Dendritic cell treated with granulocyte-macrophage colony-stimulating factor and Interleukin-4, amounts not matched to agents 40 ng/mL and 50 ng/mL, for 4 days (primary cell): ENCODE data around the gene RNF19B.
"Not testable (repeated sequence)": the region's sequence is repeated elsewhere in the genome, so short reads cannot be mapped to it uniquely, and the experiment has no call there.

ENCODE experiments used
- H3K27ac Mint-ChIP-seq: one replicate; pipeline ENCODE4 v1.8.0; 2022; ENCODE audit warnings: mild to moderate bottlenecking, mixed read lengths
- H3K27me3 Mint-ChIP-seq: one replicate; pipeline ENCODE4 v1.8.0; 2022; ENCODE audit warnings: mild to moderate bottlenecking, mixed read lengths
- H3K36me3 Mint-ChIP-seq: one replicate; pipeline ENCODE4 v1.8.0; 2022; ENCODE audit warnings: low read depth, mixed read lengths
- H3K4me1 Mint-ChIP-seq: one replicate; pipeline ENCODE4 v1.8.0; 2022; ENCODE audit warnings: low read depth, mixed read lengths
- H3K4me3 Mint-ChIP-seq: one replicate; pipeline ENCODE4 v1.8.0; 2022; ENCODE audit warnings: mild to moderate bottlenecking, moderate library complexity, mixed read lengths
- H3K9me3 Mint-ChIP-seq: one replicate; pipeline ENCODE4 v1.8.0; 2022; ENCODE audit warnings: mixed read lengths
- intact Hi-C: fragments of 100-400 bp; cut with micrococcal nuclease; formaldehyde crosslinking; loops from one replicate; pipeline ENCODE4 v1.15.0; 2022

The RNF19B gene

GRCh38 chr1:32926562-32926961 lies 38.0 kb downstream of the RNF19B start:
- intact Hi-C loops, result no loop called here
- Mint-ChIP-seq H3K27me3 (peaks cover 56% of the 10 kb centered on the region), H3K36me3 (no peaks in the 10 kb centered on the region), H3K4me1 (peaks cover 22% of the 10 kb centered on the region), H3K9me3 (no peaks in the 10 kb centered on the region), H3K4me3 (no peak overlapping the region), H3K27ac (no peak overlapping the region)

DNA sequence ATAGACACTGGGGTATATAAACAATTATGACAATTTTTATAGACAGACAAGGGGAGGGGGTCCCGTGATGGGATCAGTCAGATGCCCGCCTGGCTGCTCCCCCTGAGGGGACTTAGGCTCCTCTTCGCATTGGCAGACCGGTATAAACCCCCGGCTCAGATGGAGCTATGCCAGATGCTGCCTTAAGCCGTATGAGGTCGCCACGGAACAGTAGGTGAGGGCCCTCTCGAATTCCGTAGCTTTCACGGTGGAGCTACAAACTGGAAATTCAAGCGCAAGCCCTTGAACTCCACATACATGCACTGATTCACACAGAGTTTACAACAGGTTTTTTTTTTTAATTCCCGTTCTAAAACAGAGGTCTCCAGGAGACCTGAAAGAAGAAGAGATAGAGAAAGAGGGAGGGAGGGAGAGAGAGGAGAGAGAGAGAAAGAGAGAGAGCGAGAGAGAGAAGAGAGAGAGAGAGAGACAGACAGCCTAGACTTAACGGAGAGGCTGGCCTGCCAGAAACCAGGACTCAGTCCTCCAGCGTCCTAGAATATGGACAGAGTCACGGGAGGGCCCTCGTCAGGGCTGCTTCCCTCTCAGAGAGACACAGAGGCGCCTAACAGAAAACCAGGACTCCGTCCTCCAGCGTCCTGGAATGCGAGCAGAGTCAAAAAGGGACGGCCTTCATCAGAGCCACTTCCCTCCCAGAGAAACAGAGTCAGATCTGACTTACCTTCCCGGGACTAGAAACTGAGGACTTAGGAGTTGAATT lies 39.0 kb downstream of the RNF19B start:
- intact Hi-C loops, result no loop called here
- H3K4me3 Mint-ChIP-seq, result no peak overlapping the region
- H3K9me3 Mint-ChIP-seq, result no peaks in the 10 kb centered on the region
- peak overlapping the region; percentile 50 for H3K27ac Mint-ChIP-seq
- H3K27me3 Mint-ChIP-seq, result peaks cover 61% of the 10 kb centered on the region
- peaks cover 22% of the 10 kb centered on the region for H3K4me1 Mint-ChIP-seq
- H3K36me3 Mint-ChIP-seq, result no peaks in the 10 kb centered on the region

DNA sequence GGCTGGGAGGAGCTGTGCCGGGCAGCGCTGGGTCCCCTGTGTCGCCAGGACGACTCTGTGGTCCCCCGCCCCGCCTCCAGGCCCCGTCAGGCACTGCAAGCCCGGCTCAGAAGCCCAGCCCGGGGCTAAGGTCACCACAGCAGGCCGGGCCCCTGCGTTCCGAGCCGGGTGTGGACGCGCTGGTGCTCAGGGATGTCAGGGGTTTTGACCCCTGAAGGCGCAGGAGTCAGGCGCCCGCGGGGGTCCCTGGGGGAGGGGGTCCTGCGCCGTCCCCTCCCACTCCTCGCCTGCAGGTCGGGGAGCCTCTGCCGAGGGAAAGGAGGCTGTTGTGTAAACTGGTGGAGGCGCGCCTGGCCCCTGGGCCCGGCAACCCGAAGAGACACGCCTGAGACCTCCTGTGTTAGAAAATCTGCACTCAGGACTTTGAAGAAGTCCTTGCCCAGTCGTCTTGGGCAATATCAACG lies 39.7 kb downstream of the RNF19B start:
- H3K36me3 Mint-ChIP-seq, result no peaks in the 10 kb centered on the region
- H3K4me1 Mint-ChIP-seq, result peaks cover 22% of the 10 kb centered on the region
- H3K27me3 Mint-ChIP-seq, result peaks cover 65% of the 10 kb centered on the region
- no peak overlapping the region for H3K27ac Mint-ChIP-seq
- intact Hi-C loops, result no loop called here
- no peak overlapping the region for H3K4me3 Mint-ChIP-seq
- no peaks in the 10 kb centered on the region for H3K9me3 Mint-ChIP-seq

GRCh38 chr1:32920833-32921232 lies 43.8 kb downstream of the RNF19B start:
- Mint-ChIP-seq H3K27me3 (peaks cover 80% of the 10 kb centered on the region), H3K27ac (no peak overlapping the region), H3K9me3 (no peaks in the 10 kb centered on the region), H3K4me3 (no peak overlapping the region), H3K36me3 (no peaks in the 10 kb centered on the region), H3K4me1 (peaks cover 15% of the 10 kb centered on the region)
- intact Hi-C loops, result no loop called here

GRCh38 chr1:32919811-32920733 lies 44.5 kb downstream of the RNF19B start:
- H3K4me1 Mint-ChIP-seq, result peaks cover 8% of the 10 kb centered on the region
- H3K4me3 Mint-ChIP-seq, result no peak overlapping the region
- H3K27ac Mint-ChIP-seq, result no peak overlapping the region
- H3K9me3 Mint-ChIP-seq, result no peaks in the 10 kb centered on the region
- peaks cover 76% of the 10 kb centered on the region for H3K27me3 Mint-ChIP-seq
- intact Hi-C loops, result no loop called here
- no peaks in the 10 kb centered on the region for H3K36me3 Mint-ChIP-seq

GRCh38 chr1:32918179-32918578 lies 46.4 kb downstream of the RNF19B start:
- Mint-ChIP-seq H3K4me3 (no peak overlapping the region), H3K4me1 (no peaks in the 10 kb centered on the region), H3K27me3 (peaks cover 64% of the 10 kb centered on the region), H3K36me3 (no peaks in the 10 kb centered on the region), H3K27ac (no peak overlapping the region), H3K9me3 (no peaks in the 10 kb centered on the region)
- intact Hi-C loops, result no loop called here

- Mint-ChIP-seq H3K27me3 (peaks cover 57% of the 10 kb centered on the region), H3K4me3 (no peak overlapping the region)
Measured at GRCh38 chr1:32917521-32917920, 47.1 kb downstream of the RNF19B start.

GRCh38 chr1:32915766-32916706 lies 48.6 kb downstream of the RNF19B start:
- Mint-ChIP-seq H3K9me3 (no peaks in the 10 kb centered on the region), H3K4me3 (no peak overlapping the region), H3K4me1 (no peaks in the 10 kb centered on the region), H3K36me3 (no peaks in the 10 kb centered on the region), H3K27ac (no peak overlapping the region), H3K27me3 (peaks cover 45% of the 10 kb centered on the region)
- intact Hi-C loops, result no loop called here

More at GRCh38 chr1:32917521-32917920, 47.1 kb downstream of the RNF19B start:
- H3K9me3 Mint-ChIP-seq, result no peaks in the 10 kb centered on the region
- no peak overlapping the region for H3K27ac Mint-ChIP-seq
- H3K36me3 Mint-ChIP-seq, result no peaks in the 10 kb centered on the region
- intact Hi-C loops, result no loop called here
- no peaks in the 10 kb centered on the region for H3K4me1 Mint-ChIP-seq

DNA sequence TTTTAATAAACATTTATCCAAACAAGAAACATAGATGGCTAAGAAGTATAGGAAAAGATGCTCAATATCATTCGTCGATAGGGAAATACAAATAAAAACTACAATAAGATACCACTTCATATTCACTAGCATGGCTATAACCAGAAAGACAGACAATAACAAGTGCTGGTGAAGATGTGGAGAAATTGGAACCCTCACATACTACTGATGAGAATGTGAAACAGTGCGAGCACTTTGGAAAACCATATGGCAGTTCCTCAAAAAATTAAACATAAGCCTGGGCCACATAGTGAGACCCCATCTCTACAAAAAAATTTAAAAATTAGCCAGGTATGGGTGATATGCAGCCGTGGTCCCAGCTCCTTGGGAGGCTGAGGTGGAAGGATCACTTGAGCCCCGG lies 54.3 kb downstream of the RNF19B start:
- no peaks in the 10 kb centered on the region for H3K4me1 Mint-ChIP-seq
- no peak overlapping the region for H3K4me3 Mint-ChIP-seq
- H3K36me3 Mint-ChIP-seq, result no peaks in the 10 kb centered on the region
- no peak overlapping the region for H3K27ac Mint-ChIP-seq
- no peaks in the 10 kb centered on the region for H3K9me3 Mint-ChIP-seq
- intact Hi-C loops, result no loop called here
- H3K27me3 Mint-ChIP-seq, result peaks cover 16% of the 10 kb centered on the region

DNA sequence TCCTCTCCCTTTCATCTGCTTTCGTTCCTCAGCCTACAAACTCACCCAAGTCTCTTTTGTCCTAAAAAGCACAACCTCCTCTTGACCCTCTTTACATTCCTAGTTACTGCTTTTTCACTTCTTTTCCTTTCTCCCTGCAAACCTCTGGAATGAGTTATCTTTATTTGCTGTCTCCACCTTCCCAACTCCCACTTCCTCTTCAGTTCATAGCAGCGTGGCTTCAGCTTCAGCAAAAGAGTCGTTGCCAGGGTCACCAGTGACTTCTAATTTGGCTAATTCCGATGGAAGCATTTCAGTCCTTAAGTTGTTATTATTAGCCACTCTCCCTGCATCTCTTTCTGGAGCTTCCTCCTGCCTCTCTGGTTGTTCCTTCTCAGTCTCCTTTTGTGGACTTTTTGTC lies 57.2 kb downstream of the RNF19B start:
- no peaks in the 10 kb centered on the region for H3K4me1 Mint-ChIP-seq
- peaks cover 28% of the 10 kb centered on the region for H3K27me3 Mint-ChIP-seq
- intact Hi-C loops, result no loop called here
- no peak overlapping the region for H3K27ac Mint-ChIP-seq
- no peaks in the 10 kb centered on the region for H3K36me3 Mint-ChIP-seq
- H3K9me3 Mint-ChIP-seq, result no peaks in the 10 kb centered on the region
- no peak overlapping the region for H3K4me3 Mint-ChIP-seq

DNA sequence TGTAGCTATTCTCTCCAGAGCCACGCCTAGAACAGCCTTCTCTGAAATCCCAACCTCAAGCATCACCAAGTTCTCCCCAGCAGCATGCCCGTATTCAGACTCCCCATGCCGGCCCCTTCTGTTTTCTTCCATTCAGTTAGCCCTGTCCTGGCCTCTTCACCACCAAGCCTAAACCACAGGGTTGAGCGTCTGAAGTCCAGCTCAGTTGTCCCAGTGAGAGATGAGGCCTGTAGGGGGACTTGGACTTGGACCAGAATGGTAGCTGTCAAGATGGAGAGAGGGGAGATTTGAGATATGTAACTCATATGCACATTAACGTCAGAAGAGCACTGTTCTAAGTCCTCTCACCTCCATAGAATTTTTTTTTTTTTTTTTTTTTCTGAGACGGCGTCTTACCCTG lies 58.0 kb downstream of the RNF19B start:
- Mint-ChIP-seq H3K27me3 (peaks cover 36% of the 10 kb centered on the region), H3K4me3 (no peak overlapping the region), H3K4me1 (no peaks in the 10 kb centered on the region), H3K9me3 (no peaks in the 10 kb centered on the region), H3K36me3 (no peaks in the 10 kb centered on the region), H3K27ac (no peak overlapping the region)
- intact Hi-C loops, result no loop called here

DNA sequence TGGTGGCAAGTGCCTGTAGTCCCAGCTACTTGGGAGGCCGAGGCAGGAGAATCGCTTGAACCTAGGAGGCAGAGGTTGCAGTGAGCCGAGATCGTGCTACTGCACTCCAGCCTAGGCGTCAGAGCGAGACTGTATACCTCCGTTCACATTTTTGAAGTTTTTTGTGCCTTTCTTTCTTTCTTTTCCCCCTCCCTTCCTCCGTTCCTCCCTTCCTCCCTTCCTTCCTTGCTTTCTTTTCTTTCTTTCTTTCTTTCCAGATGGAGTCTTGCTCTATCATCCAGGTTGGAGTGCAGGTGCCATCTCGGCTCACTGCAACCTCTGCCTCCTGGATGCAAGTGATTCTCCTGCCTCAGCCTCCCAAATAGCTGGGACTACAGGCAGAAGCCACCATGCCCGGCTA lies 59.0 kb downstream of the RNF19B start:
- H3K36me3 Mint-ChIP-seq, H3K4me3 Mint-ChIP-seq, H3K4me1 Mint-ChIP-seq, H3K9me3 Mint-ChIP-seq, H3K27ac Mint-ChIP-seq, intact Hi-C loops: not testable (repeated sequence)
- H3K27me3 Mint-ChIP-seq, result peaks cover 43% of the 10 kb centered on the region

GRCh38 chr1:32904797-32905196 lies 59.8 kb downstream of the RNF19B start:
- Mint-ChIP-seq H3K4me1 (no peaks in the 10 kb centered on the region), H3K9me3 (no peaks in the 10 kb centered on the region), H3K4me3 (no peak overlapping the region), H3K27me3 (peaks cover 46% of the 10 kb centered on the region), H3K36me3 (no peaks in the 10 kb centered on the region), H3K27ac (no peak overlapping the region)
- intact Hi-C loops, result no loop called here
